Urinary bladder (tissue), 4 donors: ENCODE data around the gene RCAN2. TPM values are rescaled to one million over a fixed set of nuclear protein-coding genes. Genes with fewer than 3 reads are reported as not detected.

Experiments used
- DNase-seq: peaks from one replicate; pipeline ENCODE4 v3.0.0-alpha.2; 2015; ENCODE audit errors: extremely low spot score
- H3K27ac ChIP-seq: one replicate; pipeline ENCODE4 v1.5.1; 2013; ENCODE audit warnings: low read depth, mild to moderate bottlenecking, moderate library complexity
- H3K36me3 ChIP-seq: one replicate; pipeline ENCODE4 v1.6.1; 2013; ENCODE audit warnings: mild to moderate bottlenecking, moderate library complexity; ENCODE audit not compliant: insufficient read depth
- H3K4me1 ChIP-seq: one replicate; pipeline ENCODE4 v1.6.1; 2013; ENCODE audit warnings: mild to moderate bottlenecking, moderate library complexity; ENCODE audit not compliant: insufficient read depth
- H3K4me3 ChIP-seq: one replicate; pipeline ENCODE4 v1.5.1; 2013; ENCODE audit warnings: low read depth, low read length
- WGBS: extraction: QIAGEN DNeasy Blood & Tissue Kit; methylation state at CpG from one replicate; pipeline ENCODE4 v1.1.7; 2013; 5-methylcytosine and 5-hydroxymethylcytosine counted together
- polyA plus RNA-seq: library from polyadenylated mRNA; stranded (reverse); fragments of 200-250 nt; gene quantifications from one replicate; pipeline ENCODE4 v1.2.3, GENCODE V29; 2013
- total RNA-seq: library from RNA; depleted of rRNA; stranded (reverse); fragments of >200 nt; gene quantifications from one replicate; pipeline ENCODE4 v1.2.3, GENCODE V29; 2014
- donor health status: healthy with polysubstance abuse.
- donor health status: healthy.

RCAN2 gene
- total and polyA plus RNA-seq, 2 donors, result 23.7 to 60.2 TPM

DNA sequence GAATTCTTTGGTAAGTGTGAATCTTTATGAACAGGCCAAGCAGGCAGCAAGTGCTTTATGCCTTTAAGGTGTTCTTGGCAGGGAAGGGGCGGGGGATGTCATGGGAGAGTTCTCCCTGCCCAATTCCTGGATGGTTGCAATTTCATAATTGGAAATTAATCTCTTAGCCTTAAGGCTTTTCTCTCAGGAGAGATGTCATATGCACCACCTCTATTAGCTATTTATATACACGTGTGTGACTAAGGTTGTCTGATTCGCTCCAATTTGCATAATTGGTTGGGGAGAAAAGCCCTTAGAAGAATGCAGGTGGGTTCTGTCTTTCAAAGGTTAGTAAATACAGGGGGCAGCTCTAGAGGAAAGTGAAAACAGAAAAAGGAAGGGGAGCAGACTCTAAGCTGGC, 315.3 kb downstream of the RCAN2 start:
- H3K4me1 ChIP-seq, result no peaks in the 10 kb centered on the region
- H3K4me3 ChIP-seq, result no peak overlapping the region
- DNase-seq, result no peak
- H3K27ac ChIP-seq, result no peak overlapping the region
- 86% methylated on average over 3 of the region's 3 CpGs for WGBS
- H3K36me3 ChIP-seq, result no peaks in the 10 kb centered on the region

DNA sequence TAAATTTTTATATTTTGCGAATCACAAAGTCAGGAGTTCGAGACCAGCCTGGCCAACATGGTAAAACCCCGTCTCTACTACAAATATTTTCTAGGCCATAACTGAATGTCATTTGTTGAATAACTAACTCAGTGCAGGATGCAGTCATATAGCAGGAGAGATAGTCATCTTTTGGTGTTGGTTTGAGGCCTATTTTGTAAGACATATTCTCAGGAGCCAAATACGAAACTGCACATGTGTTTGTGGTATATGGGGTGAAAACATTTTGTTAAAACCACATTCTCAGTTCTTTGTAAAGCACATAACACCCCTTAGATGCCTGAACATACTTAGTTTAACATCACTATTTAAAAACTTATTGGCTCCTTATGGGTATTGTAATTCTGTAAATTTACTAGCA, 315.8 kb downstream of the RCAN2 start:
- Histone ChIP-seq H3K27ac (no peak overlapping the region), H3K4me3 (no peak overlapping the region), H3K36me3 (no peaks in the 10 kb centered on the region), H3K4me1 (no peaks in the 10 kb centered on the region)
- DNase-seq, result no peak
- 92% methylated on average over 4 of the region's 4 CpGs for WGBS

DNA sequence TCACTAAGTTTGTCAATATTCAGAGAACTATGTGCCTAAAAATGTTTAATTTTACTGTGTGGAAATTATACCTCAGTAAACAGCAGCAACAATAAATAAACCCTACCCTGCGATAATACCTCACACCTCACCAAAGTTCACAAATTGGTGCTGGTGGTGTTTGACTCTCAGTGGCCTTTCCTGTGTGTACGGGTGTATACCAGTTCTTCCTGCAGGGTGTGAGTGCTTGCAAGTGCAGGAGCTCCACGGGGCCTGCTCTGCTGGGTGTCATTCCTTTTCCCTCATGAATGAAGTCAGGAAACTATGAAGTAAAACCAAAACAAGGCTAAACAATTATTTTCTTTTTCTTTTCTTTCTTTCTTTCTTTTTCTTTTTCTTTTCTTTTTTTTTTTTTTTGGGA, 316.3 kb downstream of the RCAN2 start:
- Histone ChIP-seq H3K4me3 (no peak overlapping the region), H3K36me3 (no peaks in the 10 kb centered on the region), H3K4me1 (no peaks in the 10 kb centered on the region), H3K27ac (no peak overlapping the region)
- no peak for DNase-seq
- WGBS, result 78% methylated on average over 3 of the region's 3 CpGs

DNA sequence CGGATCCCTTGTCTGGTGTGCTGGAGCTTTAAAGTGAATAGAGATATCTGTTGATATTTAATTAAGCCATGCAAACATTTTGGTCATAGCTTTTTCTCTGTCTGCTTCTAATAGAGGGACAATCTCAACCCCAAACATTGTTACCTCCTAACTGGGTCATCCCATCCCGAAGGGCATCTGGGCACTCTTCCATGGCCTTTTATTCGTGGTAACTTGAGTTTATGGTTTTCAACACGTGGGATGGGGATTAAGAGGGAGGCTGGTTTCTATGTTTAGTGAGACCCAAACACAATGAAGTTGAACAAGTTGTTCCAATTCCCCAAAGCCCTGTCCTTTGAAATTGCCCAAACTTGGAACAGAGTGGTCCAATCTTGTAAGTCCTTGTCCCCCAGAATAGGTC, 319.1 kb downstream of the RCAN2 start:
- H3K27ac ChIP-seq, result no peak overlapping the region
- 50% methylated on average over 4 of the region's 4 CpGs for WGBS
- no peaks in the 10 kb centered on the region for H3K4me1 ChIP-seq
- DNase-seq, result no peak
- H3K4me3 ChIP-seq, result no peak overlapping the region
- H3K36me3 ChIP-seq, result no peaks in the 10 kb centered on the region

Other genes starting within 250 kb of the RCAN2 start
- gene CYP39A1, start 161.4 kb upstream of the RCAN2 start, total RNA-seq, result 13.3 TPM
- gene CYP39A1, start 161.4 kb upstream of the RCAN2 start, polyA plus RNA-seq, result 4.3 TPM
- gene SLC25A27, start 161.5 kb upstream of the RCAN2 start, total RNA-seq, result 41.5 TPM
- 15.0 TPM for gene SLC25A27, start 161.5 kb upstream of the RCAN2 start, polyA plus RNA-seq
- gene TDRD6, start 196.4 kb upstream of the RCAN2 start, total RNA-seq, result 1.9 TPM
- gene TDRD6, start 196.4 kb upstream of the RCAN2 start, polyA plus RNA-seq, result 0.13 TPM
- 2.7 TPM for gene PLA2G7, start 243.9 kb upstream of the RCAN2 start, total RNA-seq
- 0.77 TPM for gene PLA2G7, start 243.9 kb upstream of the RCAN2 start, polyA plus RNA-seq